Stimulated activated naive CD4-positive, alpha-beta T cell (primary cell): ENCODE data around the gene CBLB.

Experiments used
- DNase-seq, 6 experiments: peaks; one replicate each; lab custom pipeline; 2025; lab: John Stamatoyannopoulos, UW

CBLB gene

GRCh38 chr3:105868742-105869530 lies at the start of gene CBLB:
Gene CBLB, minus strand, starts transcription at chr3:105869012. Its CDS starts 1,435 bp downstream, at chr3:105867577.
- DNase-seq: peak; percentile 83 to 93 (median 88)

- DNase-seq: no peak
Observed at GRCh38 chr3:105916767-105917166, 48.0 kb upstream of the CBLB start.

- no peak for DNase-seq
Observed at GRCh38 chr3:105915524-105915923, 46.7 kb upstream of the CBLB start.

- DNase-seq: no peak
Observed at GRCh38 chr3:105913616-105914015, 44.8 kb upstream of the CBLB start.

- DNase-seq: no peak
Observed at GRCh38 chr3:105912891-105913290, 44.1 kb upstream of the CBLB start.

GRCh38 chr3:105911496-105911895 lies 42.7 kb upstream of the CBLB start:
- DNase-seq: no peak

- peak in 3 of 6 experiments; percentile 6 to 19 (median 7) for DNase-seq
Observed at GRCh38 chr3:105907777-105908176, 39.0 kb upstream of the CBLB start.

GRCh38 chr3:105906836-105907235 lies 38.0 kb upstream of the CBLB start:
- DNase-seq: peak in 1 of 6 experiments; percentile 1

- DNase-seq: no peak
Observed at GRCh38 chr3:105906345-105906744, 37.5 kb upstream of the CBLB start.

- DNase-seq: no peak
Observed at GRCh38 chr3:105905328-105905727, 36.5 kb upstream of the CBLB start.

- no peak for DNase-seq
Observed at GRCh38 chr3:105904678-105905284, 36.0 kb upstream of the CBLB start.

- no peak for DNase-seq
Observed at GRCh38 chr3:105904251-105904650, 35.4 kb upstream of the CBLB start.

- DNase-seq: no peak
Observed at GRCh38 chr3:105899516-105899915, 30.7 kb upstream of the CBLB start.

GRCh38 chr3:105891101-105891500 lies 22.3 kb upstream of the CBLB start:
- no peak for DNase-seq

- no peak for DNase-seq
Observed at GRCh38 chr3:105888621-105889579, 20.1 kb upstream of the CBLB start.

- DNase-seq: no peak
Observed at GRCh38 chr3:105885256-105885655, 16.4 kb upstream of the CBLB start.

- DNase-seq: no peak
Observed at GRCh38 chr3:105883798-105884377, 15.1 kb upstream of the CBLB start.

GRCh38 chr3:105880681-105881290 lies 12.0 kb upstream of the CBLB start:
- DNase-seq: no peak

GRCh38 chr3:105878061-105878460 lies 9.2 kb upstream of the CBLB start:
- DNase-seq: no peak

- no peak for DNase-seq
Observed at GRCh38 chr3:105877336-105877910, 8.6 kb upstream of the CBLB start.

GRCh38 chr3:105876780-105877327 lies 8.0 kb upstream of the CBLB start:
- DNase-seq: peak in 3 of 6 experiments; percentile 7 to 39 (median 14)
